Thyroid gland (tissue), 4 donors: ENCODE results near the gene AQP5. TPM values are rescaled to one million over a fixed set of nuclear protein-coding genes. Genes with fewer than 3 reads are reported as not detected.
"Not testable (repeated sequence)": the region's sequence is repeated elsewhere in the genome, so short reads cannot be mapped to it uniquely, and the experiment has no call there.

ENCODE experiments used
- DNase-seq, 2 donors: peaks; one replicate each; pipeline ENCODE4 v3.0.0-alpha.2; 2019
- H3K27ac ChIP-seq, 3 donors: fragments of 200-600 bp; sonication (generic); 1 replicate in 2 of 3; 2 replicates in 1 of 3; pipeline ENCODE4 v1.5.1; 2016 to 2019; ENCODE audit warnings: mild to moderate bottlenecking in 1 of 3, moderate library complexity in 1 of 3
- H3K27me3 ChIP-seq: fragments of 200-600 bp; sonication (generic); one replicate; pipeline ENCODE4 v1.5.1; 2019
- H3K36me3 ChIP-seq, 2 donors: fragments of 200-600 bp; sonication (generic); one replicate each; pipeline ENCODE4 v1.5.1; 2016 to 2019
- H3K4me1 ChIP-seq, 2 donors: fragments of 200-600 bp; sonication (generic); one replicate each; pipeline ENCODE4 v1.5.1; 2017 to 2019
- H3K4me3 ChIP-seq, 3 donors: fragments of 200-600 bp; sonication (generic); replicated peaks in 1 of 3; 1 replicate in 2 of 3; 2 replicates in 1 of 3; pipeline ENCODE4 v1.5.1; 2016; ENCODE audit warnings: mild to moderate bottlenecking in 1 of 3
- H3K9me3 ChIP-seq: fragments of 200-600 bp; sonication (generic); one replicate; pipeline ENCODE4 v1.5.1; 2017
- CTCF ChIP-seq, 6 experiments: fragments of 200-600 bp in 3 of 6; fragments of 450-650 bp in 3 of 6; sonication (generic) in 3 of 6; IDR thresholded peaks; one replicate each; pipeline ENCODE4 v1.5.1; 2016 to 2019; ENCODE audit warnings: antibody characterized with exemption in 6 of 6, mild to moderate bottlenecking in 2 of 6, inconsistent platforms in 1 of 6, moderate library complexity in 1 of 6
- POLR2A ChIP-seq, 2 donors: fragments of 450-650 bp; IDR thresholded peaks; one replicate each; pipeline ENCODE4 v1.6.1; 2017; ENCODE audit warnings: antibody characterized with exemption in 2 of 2, mild to moderate bottlenecking in 2 of 2, moderate library complexity in 1 of 2
- whole genome bisulfite sequencing, 2 donors: methylation state at CpG; one replicate each; pipeline ENCODE4 v1.1.5; 2017; 5-methylcytosine and 5-hydroxymethylcytosine counted together
- intact Hi-C: fragments of 100-400 bp; cut with DNase I; formaldehyde crosslinking; loops from one replicate; pipeline ENCODE4 v1.15.1; 2023
- total RNA-seq, 4 donors: library from RNA; depleted of rRNA; stranded (reverse); fragments of >200 nt; gene quantifications; one replicate each; pipeline ENCODE4 v1.2.3, GENCODE V29; 2016

Gene AQP5
- total RNA-seq, 4 donors from 2014 or later: 1.1 to 3.5 (median 2.0) TPM; not detected in 1

GRCh38 chr12:49987625-49988303 is 26.1 kb downstream of the AQP5 start:
- TF ChIP-seq CTCF (IDR thresholded peaks at IDR 0.05): no peak
- TF ChIP-seq POLR2A (IDR thresholded peaks at IDR 0.05): no peak
- H3K4me1 ChIP-seq: no peaks in the 10 kb centered on the region
- no peaks in the 10 kb centered on the region for H3K9me3 ChIP-seq
- no peak overlapping the region for H3K4me3 ChIP-seq
- no peak for DNase-seq
- intact Hi-C loops: no loop called here
- WGBS, 2 donors: 84 to 95% methylated on average over 4 of the region's 4 CpGs
- no peak overlapping the region for H3K27ac ChIP-seq
- H3K27me3 ChIP-seq: no peaks in the 10 kb centered on the region
- H3K36me3 ChIP-seq: no peaks in the 10 kb centered on the region

GRCh38 chr12:49989400-49989799 is 27.7 kb downstream of the AQP5 start:
- H3K9me3 ChIP-seq, intact Hi-C loops, DNase-seq, H3K27ac ChIP-seq, H3K27me3 ChIP-seq, H3K4me1 ChIP-seq, H3K4me3 ChIP-seq, H3K36me3 ChIP-seq: not testable (repeated sequence)
- WGBS, 2 donors: 92 to 98% methylated on average over 2 of the region's 2 CpGs

GRCh38 chr12:49990273-49990672 is 28.6 kb downstream of the AQP5 start:
- Histone ChIP-seq H3K9me3 (no peaks in the 10 kb centered on the region), H3K36me3 (peaks cover 0 to 3% of the 10 kb centered on the region in 2 donors), H3K4me3 (no peak overlapping the region), H3K4me1 (no peaks in the 10 kb centered on the region), H3K27ac (no peak overlapping the region), H3K27me3 (no peaks in the 10 kb centered on the region)
- intact Hi-C loops: no loop called here
- no peak for TF ChIP-seq CTCF (IDR thresholded peaks at IDR 0.05)
- no peak for TF ChIP-seq POLR2A (IDR thresholded peaks at IDR 0.05)
- 89% methylated on average over 4 of the region's 4 CpGs for WGBS, 2 donors
- DNase-seq: no peak

GRCh38 chr12:49998453-49998852 is 36.8 kb downstream of the AQP5 start:
- Histone ChIP-seq H3K4me3 (no peak overlapping the region), H3K36me3 (peaks cover 0 to 3% of the 10 kb centered on the region in 2 donors), H3K4me1 (no peaks in the 10 kb centered on the region), H3K27me3 (no peaks in the 10 kb centered on the region), H3K27ac (no peak overlapping the region), H3K9me3 (no peaks in the 10 kb centered on the region)
- intact Hi-C loops: no loop called here
- no peak for DNase-seq
- TF ChIP-seq POLR2A (IDR thresholded peaks at IDR 0.05): no peak
- no peak for TF ChIP-seq CTCF (IDR thresholded peaks at IDR 0.05)
- WGBS, 2 donors: 94 to 96% methylated on average over 2 of the region's 2 CpGs

GRCh38 chr12:50003595-50003994 is 41.9 kb downstream of the AQP5 start:
- peaks cover 0 to 3% of the 10 kb centered on the region in 2 donors for H3K4me1 ChIP-seq

More at GRCh38 chr12:50003595-50003994, 41.9 kb downstream of the AQP5 start:
- no peaks in the 10 kb centered on the region for H3K9me3 ChIP-seq
- no peaks in the 10 kb centered on the region for H3K36me3 ChIP-seq
- intact Hi-C loops: no loop called here
- TF ChIP-seq CTCF (IDR thresholded peaks at IDR 0.05) (no peak), POLR2A (IDR thresholded peaks at IDR 0.05) (no peak)
- H3K4me3 ChIP-seq: no peak overlapping the region
- no peaks in the 10 kb centered on the region for H3K27me3 ChIP-seq
- WGBS, 2 donors: 90 to 97% methylated on average over 2 of the region's 2 CpGs
- H3K27ac ChIP-seq: no peak overlapping the region
- DNase-seq: no peak
